ENCODE measurements around the gene MGAT4C. TPM values are rescaled to one million over a fixed set of nuclear protein-coding genes. Genes with fewer than 3 reads are reported as not detected.
"Not testable (repeated sequence)": the region's sequence is repeated elsewhere in the genome, so short reads cannot be mapped to it uniquely, and the experiment has no call there.

MGAT4C gene
- 0.05 and 0.47 TPM in 2 replicates for total RNA-seq

DNA sequence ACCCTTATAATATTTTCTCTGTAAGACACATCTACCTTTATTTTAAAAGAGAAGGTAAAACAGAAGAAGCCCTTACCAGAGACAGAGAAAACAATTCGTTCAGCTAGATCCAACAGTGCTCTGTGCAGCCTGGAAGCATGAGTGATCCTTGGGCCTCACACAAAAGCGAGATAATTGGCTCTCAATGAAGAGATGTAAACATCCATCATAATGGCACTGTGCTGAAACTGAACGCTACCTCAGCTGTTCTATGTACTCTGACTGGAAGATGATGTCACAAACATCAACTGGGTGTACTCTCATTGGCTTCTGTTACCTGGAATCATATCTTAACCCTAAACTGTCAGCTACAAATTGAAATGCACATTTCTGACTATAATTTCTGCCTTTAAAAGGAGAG lies at the start of gene MGAT4C:
MGAT4C (minus strand) TSS at position 229 of the 400 bp plus-strand sequence.
- no peak for DNase-seq (ENCODE audit: extremely low read depth, low read depth, low spot score)

DNA sequence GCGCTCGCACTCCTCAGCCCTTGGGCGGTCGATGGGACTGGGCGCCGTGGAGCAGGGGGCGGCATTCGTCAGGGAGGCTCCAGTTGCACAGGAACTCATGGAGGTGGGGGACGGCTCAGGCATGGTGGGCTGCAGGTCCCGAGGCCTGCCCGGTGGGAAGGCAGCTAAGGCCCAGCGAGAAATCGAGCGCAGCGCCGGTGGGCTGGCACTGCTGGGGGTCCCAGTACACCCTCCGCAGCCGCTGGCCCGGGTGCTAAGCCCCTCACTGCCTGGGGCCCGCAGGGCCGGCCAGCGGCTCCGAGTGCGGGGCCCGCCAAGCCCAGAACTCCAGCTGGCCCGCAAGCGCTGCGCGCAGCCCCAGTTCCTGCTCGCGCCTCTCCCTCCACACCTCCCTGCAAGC lies 40.2 kb upstream of the MGAT4C start:
- DNase-seq (ENCODE audit: extremely low read depth, low read depth, low spot score): not testable (repeated sequence)

DNA sequence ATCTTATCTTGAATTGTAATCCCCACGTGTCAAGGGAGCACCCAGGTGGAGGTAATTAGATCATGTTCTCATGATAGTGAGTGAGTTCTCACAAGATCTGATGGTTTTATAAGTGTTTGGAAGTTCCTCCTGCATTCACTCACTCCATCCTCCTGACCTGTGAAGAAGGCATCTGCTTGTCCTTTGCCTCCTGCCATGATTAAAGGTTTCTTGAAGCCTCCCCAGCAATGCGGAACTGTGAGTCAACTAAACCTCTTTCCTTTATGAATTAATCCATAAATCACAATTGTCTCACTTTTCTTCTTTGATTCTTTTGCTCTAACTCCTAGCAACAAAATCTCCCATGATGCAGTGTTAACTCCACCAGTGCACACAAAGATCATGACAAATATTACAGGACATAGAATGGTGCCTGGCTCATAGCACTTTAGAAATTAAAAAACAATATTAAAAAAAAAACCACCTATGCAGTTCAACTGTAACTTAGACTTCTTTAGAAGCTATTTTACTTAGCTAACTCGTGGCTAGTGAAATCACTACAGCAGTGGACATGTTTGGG lies 37.6 kb upstream of the MGAT4C start:
- DNase-seq (ENCODE audit: extremely low read depth, low read depth, low spot score): no peak

DNA sequence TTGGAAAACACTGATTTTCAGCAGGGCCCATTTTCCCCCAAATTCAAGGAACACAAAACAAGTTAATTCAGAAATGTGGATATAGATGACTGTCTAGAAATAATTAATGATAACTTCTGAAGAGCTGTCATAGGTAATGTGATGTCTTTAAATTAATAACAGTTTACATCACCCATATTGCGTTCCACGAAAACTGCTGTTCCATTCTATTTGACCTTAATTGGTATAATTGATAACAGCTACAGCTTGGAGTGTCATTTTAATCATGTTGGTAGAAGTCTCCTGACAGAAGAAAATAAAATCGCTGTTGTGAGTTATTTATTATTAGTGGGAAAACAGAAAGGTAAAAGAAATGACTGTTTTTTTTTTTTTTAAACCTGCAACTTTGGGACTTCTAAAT lies 36.3 kb upstream of the MGAT4C start:
- DNase-seq (ENCODE audit: extremely low read depth, low read depth, low spot score): no peak

DNA sequence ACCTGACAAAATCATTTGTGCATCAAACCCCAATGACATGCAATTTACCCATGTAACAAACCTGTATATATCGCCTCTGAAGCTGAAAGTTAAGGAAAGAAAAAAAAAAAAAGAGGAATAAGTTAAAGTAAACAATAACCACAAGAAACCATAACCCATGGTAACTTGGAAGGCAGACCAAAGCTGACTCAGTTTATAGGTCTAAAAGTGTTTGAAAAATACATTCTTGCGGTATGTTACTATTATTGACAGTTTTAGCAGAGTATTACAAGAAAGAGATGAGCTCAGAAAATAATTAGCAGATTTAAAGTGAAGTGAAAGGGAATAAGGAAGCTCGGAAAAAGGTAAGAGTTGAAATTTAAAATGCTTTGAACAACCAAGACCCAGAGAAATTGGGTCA lies 34.4 kb upstream of the MGAT4C start:
- DNase-seq (ENCODE audit: extremely low read depth, low read depth, low spot score): no peak

DNA sequence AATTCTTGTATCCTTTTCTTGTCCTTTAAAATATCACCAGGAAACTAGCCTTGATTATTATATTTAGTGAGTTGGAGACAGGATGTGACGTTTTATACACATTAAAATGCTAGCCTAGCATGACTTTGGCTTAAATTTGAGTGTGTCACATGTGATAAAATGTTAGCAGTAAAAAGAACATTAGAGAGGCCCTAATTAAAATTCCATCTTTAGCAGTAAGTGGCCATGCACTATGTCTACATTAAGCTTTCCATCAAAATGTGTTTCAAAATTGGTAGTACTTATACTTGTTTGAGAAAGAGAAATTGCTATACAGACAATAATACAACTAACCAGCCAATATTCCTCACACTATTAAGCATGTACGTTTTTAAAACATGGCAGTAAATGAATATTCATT lies 29.9 kb upstream of the MGAT4C start:
- no peak for DNase-seq (ENCODE audit: extremely low read depth, low read depth, low spot score)

DNA sequence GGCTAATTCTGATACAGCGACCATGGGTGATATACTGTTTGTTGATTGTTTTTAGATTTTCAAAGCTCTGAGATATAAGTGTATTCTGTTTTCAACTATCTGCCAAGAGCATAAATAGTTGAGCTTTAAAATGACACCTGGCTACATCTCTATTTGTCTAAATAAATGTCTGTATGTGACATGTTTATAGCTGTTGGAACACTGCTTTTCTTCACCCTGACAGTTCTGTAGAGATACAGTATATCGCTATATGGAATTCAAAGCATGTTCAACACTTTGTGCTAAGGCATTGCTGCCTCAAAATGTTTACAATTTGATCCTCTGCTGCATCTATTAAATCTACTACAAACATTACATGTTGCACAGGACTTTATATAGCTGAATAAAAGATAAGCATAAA lies 27.4 kb upstream of the MGAT4C start:
- DNase-seq (ENCODE audit: extremely low read depth, low read depth, low spot score): no peak

DNA sequence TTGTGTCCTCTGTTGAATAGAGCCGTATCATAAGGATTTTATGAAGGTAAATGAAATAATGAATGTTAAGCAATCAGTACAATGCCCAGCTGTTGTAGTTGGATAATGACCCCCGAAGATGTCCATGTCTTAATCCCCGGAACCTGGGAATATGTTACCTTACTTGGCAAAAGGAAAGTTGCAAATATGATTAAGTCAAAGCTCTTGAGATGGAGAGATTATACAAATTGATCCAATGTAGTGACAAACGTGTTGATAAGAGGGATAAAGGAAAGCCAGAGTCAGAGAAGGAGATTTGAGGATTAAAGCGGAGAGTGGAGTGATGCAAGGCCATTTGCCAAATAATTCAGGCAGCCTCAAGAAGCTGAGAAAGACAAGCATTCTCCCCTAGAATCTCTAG lies 19.2 kb upstream of the MGAT4C start:
- no peak for DNase-seq (ENCODE audit: extremely low read depth, low read depth, low spot score)

DNA sequence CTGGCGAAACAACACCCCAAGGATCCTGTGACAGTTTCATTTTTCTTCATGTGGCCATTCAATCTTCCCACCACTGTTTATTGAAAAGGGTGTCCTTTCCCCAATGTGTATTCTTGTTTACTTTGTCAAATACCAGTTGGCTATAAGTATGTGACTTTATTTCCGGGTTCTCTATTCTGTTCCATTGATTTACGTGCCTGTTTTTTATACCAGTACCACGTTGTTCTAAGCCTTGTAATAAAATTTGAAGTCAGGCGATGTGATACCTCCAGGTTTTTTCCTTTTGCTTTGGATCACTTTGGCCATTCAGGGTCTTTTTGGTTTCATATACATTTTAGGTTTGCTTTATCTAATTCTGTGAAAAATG lies 9.1 kb upstream of the MGAT4C start:
- DNase-seq (ENCODE audit: extremely low read depth, low read depth, low spot score): no peak

DNA sequence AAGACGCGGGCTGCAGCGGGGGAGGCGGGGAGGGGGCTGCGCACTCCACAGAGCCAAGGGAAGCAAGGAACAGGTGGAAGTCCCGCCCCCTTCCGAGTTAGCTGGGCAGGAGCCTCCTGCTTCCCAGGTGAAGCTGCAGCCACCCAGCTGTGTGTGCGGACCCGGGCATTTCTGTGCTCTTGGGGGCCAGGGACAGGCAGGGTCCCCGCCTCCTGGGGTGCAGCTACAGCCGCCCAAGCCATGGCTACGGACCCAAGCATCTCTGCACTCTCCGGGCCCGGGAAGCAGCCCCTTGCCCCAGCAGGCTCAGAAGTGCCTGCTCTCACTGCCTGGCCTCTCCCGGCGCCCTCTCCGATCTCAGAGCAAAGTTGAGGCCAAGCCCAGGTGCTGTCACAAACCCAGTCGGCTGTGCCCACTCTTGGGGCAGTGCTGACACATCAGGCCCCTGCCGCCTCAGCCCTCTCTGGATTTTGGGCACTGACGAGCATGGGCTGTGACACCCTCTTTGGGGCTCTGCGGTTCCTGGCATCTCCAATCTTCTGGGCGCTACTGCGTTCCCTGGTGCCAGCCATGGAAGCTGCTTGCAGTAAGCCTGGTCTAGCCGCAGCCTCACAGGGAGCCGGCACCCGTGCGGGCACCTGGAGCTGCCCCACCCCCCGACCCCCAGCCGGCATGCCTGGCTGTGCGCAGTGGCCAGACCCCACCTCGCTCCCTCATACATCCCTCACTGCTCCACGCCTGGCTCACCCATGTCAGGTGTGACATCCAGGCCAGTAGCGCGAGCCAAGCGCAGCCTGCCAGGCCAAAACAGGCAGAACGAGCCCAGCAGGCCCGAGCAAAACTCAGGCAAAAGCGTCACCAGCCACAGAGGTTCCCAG lies 8.5 kb upstream of the MGAT4C start:
- no peak for DNase-seq (ENCODE audit: extremely low read depth, low read depth, low spot score)

DNA sequence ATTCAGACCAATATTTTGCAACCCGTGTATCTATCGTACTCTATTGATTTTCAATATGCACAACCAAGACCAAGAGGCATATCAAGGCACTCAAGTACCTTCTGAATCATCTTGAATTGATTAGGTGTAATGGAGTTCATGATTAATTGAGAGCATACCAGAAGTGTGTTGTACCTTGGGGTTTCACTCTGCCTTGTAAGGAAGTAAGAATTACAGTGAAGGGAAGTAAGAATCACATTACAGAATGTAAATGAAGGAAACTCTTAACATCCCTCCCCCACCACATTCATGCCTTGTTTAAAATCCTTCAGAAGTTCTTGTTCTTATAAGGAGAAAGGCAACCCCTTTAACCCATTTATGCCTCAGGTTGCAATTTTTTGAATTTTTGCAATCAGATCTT lies 5.4 kb upstream of the MGAT4C start:
- no peak for DNase-seq (ENCODE audit: extremely low read depth, low read depth, low spot score)

DNA sequence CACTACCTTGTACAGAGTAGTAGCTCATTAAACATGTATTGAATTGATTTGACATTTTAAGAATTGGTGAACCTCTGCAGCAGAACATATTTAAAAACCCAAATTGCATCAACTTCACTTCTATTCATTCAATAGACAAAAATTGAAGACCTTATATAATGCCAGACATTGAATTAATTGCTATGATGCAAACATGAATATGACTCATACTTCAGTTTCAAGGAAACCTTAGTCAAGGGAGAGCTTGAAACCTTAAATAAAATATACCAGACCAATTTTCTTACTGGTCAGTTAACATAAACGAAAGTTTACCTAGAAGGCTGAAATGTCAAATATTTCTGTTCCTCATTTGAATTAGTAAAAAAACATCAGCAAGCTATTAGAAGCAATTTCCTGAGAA lies 5.0 kb upstream of the MGAT4C start:
- DNase-seq (ENCODE audit: extremely low read depth, low read depth, low spot score): no peak

DNA sequence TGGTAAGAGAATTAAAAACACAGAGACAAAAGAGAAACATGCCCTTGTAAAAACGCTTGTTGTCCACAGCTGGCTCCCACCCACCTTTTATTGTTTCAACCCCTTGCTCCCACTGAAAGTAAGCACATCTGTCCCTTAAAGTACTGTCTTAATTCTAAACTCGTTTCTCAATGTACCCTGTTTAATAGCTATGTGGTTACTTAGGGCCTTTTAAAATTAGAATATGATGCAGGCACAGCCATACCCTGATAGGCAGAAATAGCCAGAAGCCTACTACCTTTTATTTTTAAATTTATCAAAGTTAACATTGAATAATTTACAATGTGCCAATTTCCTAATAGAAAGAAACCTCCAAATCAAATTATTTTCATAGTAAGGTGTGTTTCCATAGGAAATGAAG lies 4.0 kb upstream of the MGAT4C start:
- DNase-seq (ENCODE audit: extremely low read depth, low read depth, low spot score): no peak

DNA sequence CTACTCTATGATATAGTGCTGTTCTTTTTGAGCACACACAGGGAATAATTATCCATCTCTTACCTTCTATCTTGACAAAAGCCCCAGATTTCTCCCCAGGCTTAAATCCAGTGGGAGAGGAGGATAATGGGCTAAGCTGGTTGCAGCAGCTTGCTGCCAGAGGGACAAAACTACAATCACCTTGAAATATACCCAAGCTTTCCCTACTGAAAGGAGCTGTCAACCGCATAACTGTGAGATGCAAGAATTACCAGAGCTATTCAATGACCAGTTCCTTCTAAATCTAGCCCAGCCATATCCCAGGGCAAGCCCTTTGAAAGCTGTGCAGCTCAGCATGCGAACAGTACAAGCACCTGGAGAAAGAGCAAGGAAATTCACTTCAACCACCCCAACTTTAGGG lies 943 bp upstream of the MGAT4C start:
- no peak for DNase-seq (ENCODE audit: extremely low read depth, low read depth, low spot score)

DNA sequence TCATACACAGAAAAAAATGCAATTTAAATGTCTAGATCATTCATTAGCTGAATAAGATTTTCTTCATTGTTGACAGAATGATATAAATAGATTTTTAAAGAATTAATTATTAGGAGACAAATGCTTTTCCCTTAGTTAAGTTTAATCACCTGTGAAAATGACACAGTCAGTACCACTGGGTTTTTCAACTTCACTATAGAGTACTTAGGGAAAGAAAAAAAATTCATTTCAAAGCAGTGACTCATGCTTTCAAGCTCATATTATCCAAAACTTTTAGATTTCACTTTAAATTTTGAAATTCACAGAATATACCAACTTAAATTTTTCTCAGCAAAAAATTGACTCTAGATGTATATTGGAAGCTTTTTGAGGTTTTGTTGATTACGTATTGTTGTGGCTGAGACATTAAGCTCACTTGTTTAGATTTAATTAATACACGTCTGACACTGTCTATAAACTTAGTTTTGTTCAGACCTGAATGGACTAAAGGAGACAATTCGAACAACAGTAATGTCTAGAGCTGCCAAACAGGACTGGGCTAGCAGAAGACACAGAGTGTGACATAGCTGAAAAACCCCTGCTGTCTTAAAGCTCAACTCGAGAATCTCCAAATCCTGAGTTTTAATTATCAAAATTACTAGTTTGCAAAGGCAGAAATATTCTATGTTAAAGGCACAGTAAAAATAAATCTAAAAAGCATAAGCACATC lies 1.6 kb downstream of the MGAT4C start:
- no peak for DNase-seq (ENCODE audit: extremely low read depth, low read depth, low spot score)

DNA sequence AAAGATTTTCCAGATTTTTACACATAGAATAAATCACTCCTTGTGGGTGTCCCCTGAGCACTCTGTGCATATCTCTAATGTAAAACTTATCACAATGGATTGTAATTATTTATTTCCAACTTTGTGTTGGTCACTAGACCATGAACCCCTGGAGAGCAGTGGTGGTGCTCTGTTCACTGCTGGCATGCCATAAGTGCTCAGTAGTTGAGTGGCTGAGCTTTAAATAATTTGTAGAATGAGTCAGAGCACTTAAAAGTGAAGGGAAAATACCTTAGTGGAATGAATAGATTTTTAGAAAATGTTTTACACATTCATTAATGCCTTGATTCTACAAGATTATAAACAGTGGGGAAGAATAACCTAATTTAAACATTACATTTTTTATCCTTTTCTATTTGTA lies 6.3 kb downstream of the MGAT4C start:
- no peak for DNase-seq (ENCODE audit: extremely low read depth, low read depth, low spot score)

DNA sequence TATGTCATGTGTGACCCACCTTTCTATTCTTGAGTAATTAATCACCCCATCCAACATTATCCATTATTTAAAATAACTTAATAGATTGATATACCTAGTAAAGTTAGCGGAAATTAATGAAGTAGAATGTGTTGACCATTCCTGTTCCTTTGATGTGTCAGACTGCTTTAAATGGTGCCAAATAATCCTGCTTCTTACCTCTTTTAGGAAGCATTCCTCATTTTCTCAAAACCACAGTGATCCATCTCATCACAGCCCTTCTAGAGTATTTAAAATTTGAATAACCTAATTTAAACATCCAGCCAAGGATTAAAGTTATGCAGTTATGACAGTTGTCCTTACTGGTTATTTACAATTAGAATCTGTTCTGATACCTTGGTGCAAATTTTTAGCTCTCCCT lies 6.9 kb downstream of the MGAT4C start:
- DNase-seq (ENCODE audit: extremely low read depth, low read depth, low spot score): no peak

DNA sequence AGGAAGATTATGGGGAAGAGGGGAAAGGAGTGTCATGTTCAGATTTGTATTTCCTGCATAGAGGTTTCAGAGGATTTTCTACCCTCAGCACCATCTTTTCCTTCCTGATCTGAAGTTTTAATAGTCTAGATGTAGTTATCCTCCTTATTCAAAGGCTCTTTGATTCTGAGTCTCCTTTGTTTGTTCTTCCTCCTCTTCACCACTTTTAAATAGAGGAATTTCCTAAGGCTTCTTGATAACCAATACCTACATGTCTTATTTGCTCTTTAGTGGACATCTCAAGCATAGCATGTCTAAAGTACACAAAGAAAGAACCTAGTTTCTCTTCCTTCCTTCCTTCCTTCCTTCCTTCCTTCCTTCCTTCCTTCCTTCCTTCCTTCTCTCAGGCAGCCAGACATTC lies 8.3 kb downstream of the MGAT4C start:
- no peak for DNase-seq (ENCODE audit: extremely low read depth, low read depth, low spot score)

DNA sequence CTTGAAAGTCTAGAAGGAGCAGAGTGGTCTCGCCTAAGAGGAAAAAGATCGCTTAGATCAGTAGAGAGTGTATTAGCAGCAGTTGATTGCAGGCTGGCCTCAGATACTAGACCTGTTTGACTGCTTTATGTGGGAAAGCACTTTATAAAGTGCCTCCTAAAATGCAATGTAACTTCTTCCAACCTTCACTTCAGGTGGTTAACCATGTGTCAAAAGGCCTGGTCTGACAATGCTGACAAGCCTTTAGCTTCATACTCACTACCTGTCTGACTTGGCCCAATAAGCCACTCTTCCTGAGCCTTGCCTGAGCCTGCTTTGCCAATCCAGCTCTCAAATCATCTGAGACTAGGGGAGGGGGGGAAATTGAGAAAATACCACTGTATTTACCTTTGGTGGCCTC lies 14.6 kb downstream of the MGAT4C start:
- DNase-seq (ENCODE audit: extremely low read depth, low read depth, low spot score): no peak

DNA sequence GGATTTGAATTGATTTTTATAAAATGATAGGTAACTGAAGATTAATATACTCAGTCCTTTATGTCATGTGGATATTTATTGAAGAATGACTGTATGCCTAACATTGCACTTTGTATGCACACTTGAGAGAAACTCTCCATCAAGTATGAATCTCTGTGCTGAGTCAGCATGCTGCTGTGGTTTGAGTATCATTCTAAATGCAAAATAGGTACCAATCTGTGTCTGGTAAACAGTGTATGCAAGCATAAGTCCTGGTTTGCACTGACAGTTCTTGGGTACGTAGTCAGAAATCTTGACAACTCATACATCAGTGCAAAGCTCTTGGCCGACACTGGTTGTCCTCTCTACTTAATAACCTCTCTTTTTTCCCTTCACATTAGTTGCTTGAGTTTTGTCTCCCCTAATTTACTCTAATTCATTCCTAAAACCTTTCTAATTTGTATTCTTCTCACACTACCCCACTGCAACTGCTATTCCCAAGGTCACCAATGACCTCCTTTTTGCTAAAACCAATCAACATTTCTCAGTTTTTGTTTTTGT lies 21.8 kb downstream of the MGAT4C start:
- DNase-seq (ENCODE audit: extremely low read depth, low read depth, low spot score): no peak

DNA sequence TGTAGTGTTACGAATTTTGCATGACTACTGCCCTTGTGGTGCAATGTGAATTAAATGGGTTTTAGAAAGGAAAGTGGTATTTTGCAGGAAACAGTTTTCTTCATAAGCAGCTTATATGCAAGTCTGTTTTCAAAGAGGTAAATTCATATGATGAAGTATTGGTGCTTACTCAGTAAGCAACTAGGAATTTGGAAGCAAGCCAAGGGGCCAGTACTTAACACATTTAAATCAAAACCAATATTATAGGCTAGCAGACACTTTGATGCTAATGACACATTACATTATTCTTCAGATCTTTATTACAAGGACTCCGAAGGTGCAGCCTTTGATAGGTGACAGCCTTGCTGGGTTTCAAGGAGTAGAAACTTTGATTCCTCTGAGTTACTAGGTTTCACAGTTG lies 23.1 kb downstream of the MGAT4C start:
- no peak for DNase-seq (ENCODE audit: extremely low read depth, low read depth, low spot score)
